Keratinocyte (primary cell): Measurements from ENCODE around the gene AARSD1. TPM values are rescaled to one million over a fixed set of nuclear protein-coding genes. Genes with fewer than 3 reads are reported as not detected.
"Not testable (repeated sequence)": the region's sequence is repeated elsewhere in the genome, so short reads cannot be mapped to it uniquely, and the experiment has no call there.

Experiments
- DNase-seq: peaks from one replicate; pipeline ENCODE4 v3.0.0-alpha.2; 2011; ENCODE audit warnings: low read depth, missing footprints, low spot score
- FAIRE-seq: peaks from 2 replicates; lab custom pipeline; 2011; peaks lifted over from hg19 to GRCh38; lab: Jason Lieb, UNC
- H2AFZ ChIP-seq: 2 replicates; pipeline ENCODE4 v1.6.0; 2012; ENCODE audit warnings: low read length, control low read depth, inconsistent platforms; ENCODE audit not compliant: control insufficient read depth
- H3K27ac ChIP-seq: 2 replicates; pipeline ENCODE4 v1.5.1; 2011; ENCODE audit warnings: low read length; ENCODE audit not compliant: control insufficient read depth, insufficient read depth
- H3K27me3 ChIP-seq: 3 replicates; pipeline ENCODE4 v1.6.0; 2011; ENCODE audit warnings: low read length; ENCODE audit not compliant: control insufficient read depth, insufficient read depth; ENCODE audit errors: extremely low read depth
- H3K36me3 ChIP-seq, 2 experiments: 2 replicates in 1 of 2; 3 replicates in 1 of 2; pipeline ENCODE4 v1.5.1; 2011; ENCODE audit warnings: low read length in 2 of 2, mild to moderate bottlenecking in 1 of 2; ENCODE audit not compliant: control insufficient read depth in 2 of 2, insufficient read depth in 2 of 2; ENCODE audit errors: extremely low read depth in 1 of 2
- H3K4me1 ChIP-seq: 3 replicates; pipeline ENCODE4 v1.5.1; 2011; ENCODE audit warnings: low read length; ENCODE audit not compliant: control insufficient read depth, insufficient read depth; ENCODE audit errors: extremely low read depth
- H3K4me2 ChIP-seq: 3 replicates; pipeline ENCODE4 v1.6.0; 2011; ENCODE audit warnings: low read depth, low read length; ENCODE audit not compliant: control insufficient read depth, insufficient read depth; ENCODE audit errors: extremely low read depth
- H3K4me3 ChIP-seq, 3 experiments: fragments of 200-600 bp in 1 of 3; sonication (generic) in 1 of 3; 2 replicates in 2 of 3; 3 replicates in 1 of 3; pipeline ENCODE4 v1.5.1; 2011 to 2016; ENCODE audit warnings: low read length in 3 of 3, mild to moderate bottlenecking in 3 of 3, control low read depth in 2 of 3, inconsistent platforms in 1 of 3, low read depth in 1 of 3, mixed read lengths in 1 of 3, mixed run types in 1 of 3, moderate library complexity in 1 of 3; ENCODE audit not compliant: control insufficient read depth in 2 of 3, insufficient read depth in 2 of 3; ENCODE audit errors: extremely low read depth in 1 of 3
- H3K79me2 ChIP-seq: 2 replicates; pipeline ENCODE4 v1.6.0; 2012; ENCODE audit warnings: low read length; ENCODE audit not compliant: control insufficient read depth, insufficient read depth
- H3K9ac ChIP-seq: 3 replicates; pipeline ENCODE4 v1.6.0; 2011; ENCODE audit warnings: low read length; ENCODE audit not compliant: control insufficient read depth, insufficient read depth; ENCODE audit errors: extremely low read depth
- H3K9me1 ChIP-seq: 3 replicates; pipeline ENCODE4 v1.6.0; 2011; ENCODE audit warnings: low read length; ENCODE audit not compliant: control insufficient read depth, insufficient read depth; ENCODE audit errors: extremely low read depth
- H3K9me3 ChIP-seq: 2 replicates; pipeline ENCODE4 v1.5.1; 2012; ENCODE audit warnings: low read depth, low read length; ENCODE audit not compliant: control insufficient read depth
- H4K20me1 ChIP-seq: 3 replicates; pipeline ENCODE4 v1.6.0; 2011; ENCODE audit warnings: low read length; ENCODE audit not compliant: control insufficient read depth, insufficient read depth; ENCODE audit errors: extremely low read depth
- EZH2 ChIP-seq: IDR thresholded peaks from one replicate; pipeline ENCODE4 v1.6.1; 2012; ENCODE audit warnings: inconsistent platforms, mild to moderate bottlenecking, low read length, moderate library complexity
- dilution Hi-C: fragments of 300-500 bp; cut with MboI; formaldehyde crosslinking; loops from one replicate; pipeline ENCODE4 v1.7.0; 2020; ENCODE audit warnings: low sequenced_read_pairs; ENCODE audit not compliant: extremely low pct_ligation_motif_present
- polyA plus RNA-seq, 5 experiments: library from polyadenylated mRNA; depleted of rRNA in 3 of 5; stranded (reverse) in 3 of 5; stranded (forward) in 1 of 5; unstranded in 1 of 5; fragments of >200 nt; gene quantifications; 1 replicate in 1 of 5; 2 replicates in 3 of 5; 3 replicates in 1 of 5; pipeline versions ENCODE4 v1.2.1 to v1.2.3, GENCODE V29; 2011 to 2012; ENCODE audit warnings: missing spikeins in 2 of 5, low read depth in 1 of 5, low replicate concordance in 1 of 5
- TF ChIP-seq, protein P1 (sequence below), 3 experiments: IDR thresholded peaks in 1 of 3; conservative IDR thresholded peaks in 1 of 3; optimal IDR thresholded peaks in 1 of 3; 2 replicates in 2 of 3; 3 replicates in 1 of 3; pipeline versions ENCODE3 to v1.5.1; 2011; ENCODE audit warnings: low read length in 3 of 3, mild to moderate bottlenecking in 3 of 3, moderate library complexity in 2 of 3, control low read depth in 1 of 3, inconsistent platforms in 1 of 3; ENCODE audit not compliant: insufficient read depth in 2 of 3; ENCODE audit errors: extremely low read depth in 1 of 3

Gene AARSD1
- polyA plus RNA-seq, 1 donor (not counting 4 experiments of a cell fraction or from before 2014, with no cell fraction given): 49.3 TPM

DNA sequence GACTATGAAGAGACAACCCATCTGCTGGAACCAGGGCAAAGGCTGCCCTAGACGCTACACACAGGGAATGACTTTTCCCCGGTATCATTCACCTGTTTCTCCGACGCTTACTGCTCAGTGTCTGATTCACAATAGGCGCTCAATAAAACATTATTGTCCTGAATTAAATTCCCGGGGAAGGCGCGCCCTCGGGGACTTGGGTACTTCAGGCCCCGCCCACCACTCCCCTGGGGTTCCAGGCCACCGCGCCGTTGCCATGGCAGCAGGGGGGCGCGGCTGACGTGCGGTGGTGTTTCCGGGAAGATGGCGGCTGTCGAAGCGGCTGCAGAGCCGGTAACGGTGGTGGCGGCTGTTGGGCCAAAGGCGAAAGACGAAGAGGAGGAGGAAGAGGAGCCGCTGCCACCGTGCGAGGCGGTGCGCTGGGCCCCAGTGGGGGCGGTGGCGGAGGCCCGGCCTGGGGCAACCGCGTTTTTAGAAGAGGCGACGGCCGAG is 16.1 kb upstream of the AARSD1 start, which contains the start of gene RUNDC1:
Gene RUNDC1 (plus strand): TSS at position 292 of the 492 bp plus-strand sequence. CDS start 12 bp downstream, at position 304.
- Histone ChIP-seq H3K9me3 (no peaks in the 10 kb centered on the region), H2AFZ (peak within 1 kb of the TSS; percentile 95), H3K27me3 (no peaks in the 10 kb centered on the region), H3K36me3 (peaks cover 0 to 8% of the 10 kb centered on the region in 2 experiments), H3K9ac (peak within 1 kb of the TSS; percentile 85), H3K4me1 (peaks cover 14% of the 10 kb centered on the region), H4K20me1 (no peaks in the 10 kb centered on the region), H3K4me2 (peak within 1 kb of the TSS; percentile 96), H3K9me1 (no peaks in the 10 kb centered on the region), H3K79me2 (peaks cover 34% of the 10 kb centered on the region), H3K4me3 (peak within 1 kb of the TSS; percentile 78 to 91 (median 90)), H3K27ac (peak within 1 kb of the TSS; percentile 78)
- TF ChIP-seq, protein P1, sequence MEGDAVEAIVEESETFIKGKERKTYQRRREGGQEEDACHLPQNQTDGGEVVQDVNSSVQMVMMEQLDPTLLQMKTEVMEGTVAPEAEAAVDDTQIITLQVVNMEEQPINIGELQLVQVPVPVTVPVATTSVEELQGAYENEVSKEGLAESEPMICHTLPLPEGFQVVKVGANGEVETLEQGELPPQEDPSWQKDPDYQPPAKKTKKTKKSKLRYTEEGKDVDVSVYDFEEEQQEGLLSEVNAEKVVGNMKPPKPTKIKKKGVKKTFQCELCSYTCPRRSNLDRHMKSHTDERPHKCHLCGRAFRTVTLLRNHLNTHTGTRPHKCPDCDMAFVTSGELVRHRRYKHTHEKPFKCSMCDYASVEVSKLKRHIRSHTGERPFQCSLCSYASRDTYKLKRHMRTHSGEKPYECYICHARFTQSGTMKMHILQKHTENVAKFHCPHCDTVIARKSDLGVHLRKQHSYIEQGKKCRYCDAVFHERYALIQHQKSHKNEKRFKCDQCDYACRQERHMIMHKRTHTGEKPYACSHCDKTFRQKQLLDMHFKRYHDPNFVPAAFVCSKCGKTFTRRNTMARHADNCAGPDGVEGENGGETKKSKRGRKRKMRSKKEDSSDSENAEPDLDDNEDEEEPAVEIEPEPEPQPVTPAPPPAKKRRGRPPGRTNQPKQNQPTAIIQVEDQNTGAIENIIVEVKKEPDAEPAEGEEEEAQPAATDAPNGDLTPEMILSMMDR (optimal IDR thresholded peaks at IDR 0.05 in 1 of 3, IDR thresholded peaks at IDR 0.05 in 1 of 3, conservative IDR thresholded peaks at IDR 0.05 in 1 of 3; ENCODE audit: extremely low read depth in 1 of 3, insufficient read depth in 2 of 3, low read length in 3 of 3): no peak
- no peak for TF ChIP-seq EZH2
- DNase-seq: no peak
- dilution Hi-C loops: no loop called here
- FAIRE-seq: no peak

DNA sequence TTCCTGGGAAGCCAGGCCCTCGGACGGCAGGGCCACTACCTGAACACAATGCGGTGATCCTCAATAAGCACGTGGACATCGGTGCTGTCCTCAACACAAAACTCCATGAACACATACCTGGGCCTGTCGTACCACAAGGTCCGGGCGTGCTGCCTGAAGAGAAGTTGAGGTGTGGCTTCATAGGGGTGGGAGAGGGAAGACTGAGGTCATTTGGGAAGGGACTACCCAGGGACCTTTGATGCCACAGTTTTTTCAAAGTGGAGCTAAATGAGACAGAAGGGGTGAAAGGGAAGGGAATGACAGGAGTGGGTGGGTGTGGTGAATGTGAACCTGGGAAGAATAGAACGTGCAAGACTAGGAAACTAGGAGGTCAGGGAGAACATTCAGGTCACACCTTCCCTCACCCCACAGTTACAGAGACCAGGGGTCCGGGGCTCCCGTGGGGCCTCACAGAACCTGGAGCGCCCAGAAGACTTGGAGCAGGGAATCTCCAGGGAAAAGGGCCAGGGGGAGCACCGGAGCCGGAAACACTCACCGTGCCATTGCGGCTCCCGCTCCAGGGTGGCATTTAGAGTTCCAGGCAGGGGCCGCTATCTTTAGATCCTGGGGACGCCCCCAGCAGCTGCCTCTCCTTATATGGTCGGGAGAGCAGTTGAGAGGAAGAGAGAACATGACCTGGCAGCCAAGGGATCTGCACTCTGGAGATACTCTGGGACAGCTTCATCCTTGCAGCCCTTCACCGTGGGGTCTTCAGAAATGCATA is 15.4 kb upstream of the AARSD1 start, which contains the start of gene PTGES3L:
Gene PTGES3L (minus strand): TSS at position 570 of the 763 bp plus-strand sequence. CDS start 27 bp downstream, at position 543.
- Histone ChIP-seq H3K27ac (peak within 1 kb of the TSS; percentile 78), H3K27me3 (no peaks in the 10 kb centered on the region), H3K36me3 (peaks cover 0 to 8% of the 10 kb centered on the region in 2 experiments), H3K4me1 (peaks cover 14% of the 10 kb centered on the region), H3K9ac (peak within 1 kb of the TSS; percentile 85), H3K4me3 (peak within 1 kb of the TSS; percentile 78 to 91 (median 90)), H3K9me1 (no peaks in the 10 kb centered on the region), H4K20me1 (no peaks in the 10 kb centered on the region), H3K79me2 (peaks cover 32% of the 10 kb centered on the region), H3K4me2 (peak within 1 kb of the TSS; percentile 96), H3K9me3 (no peaks in the 10 kb centered on the region), H2AFZ (peak within 1 kb of the TSS; percentile 95)
- TF ChIP-seq, protein P1 (optimal IDR thresholded peaks at IDR 0.05 in 1 of 3, IDR thresholded peaks at IDR 0.05 in 1 of 3, conservative IDR thresholded peaks at IDR 0.05 in 1 of 3; ENCODE audit: extremely low read depth in 1 of 3, insufficient read depth in 2 of 3, low read length in 3 of 3): no peak
- no peak for TF ChIP-seq EZH2
- dilution Hi-C loops: no loop called here
- FAIRE-seq (no peak), DNase-seq (no peak)

DNA sequence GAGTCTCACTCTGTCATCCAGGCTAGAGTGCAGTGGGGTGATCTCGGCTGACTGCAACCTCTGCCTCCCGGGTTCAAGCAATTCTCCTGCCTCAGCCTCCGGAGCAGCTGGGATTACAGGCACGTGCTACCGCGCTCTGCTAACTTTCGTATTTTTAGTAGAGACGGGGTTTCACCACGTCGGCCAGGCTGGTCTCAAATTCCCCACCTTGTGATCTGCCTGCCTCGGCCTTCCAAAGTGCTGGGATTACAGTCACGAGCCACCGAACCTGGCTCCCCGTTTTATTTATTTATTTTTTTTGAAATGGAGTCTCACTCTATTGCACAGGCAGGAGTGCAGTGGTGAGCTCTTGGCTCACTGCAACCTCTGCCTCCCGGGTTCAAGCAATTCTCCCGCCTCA is 11.4 kb upstream of the AARSD1 start:
- DNase-seq, H3K4me3 ChIP-seq, H3K27me3 ChIP-seq, H2AFZ ChIP-seq, H3K9me1 ChIP-seq, H4K20me1 ChIP-seq, H3K27ac ChIP-seq, H3K4me2 ChIP-seq, H3K36me3 ChIP-seq, H3K9ac ChIP-seq, H3K79me2 ChIP-seq, H3K9me3 ChIP-seq, dilution Hi-C loops, H3K4me1 ChIP-seq, FAIRE-seq: not testable (repeated sequence)
